OCI-LY1 (cell line): Measurements from ENCODE around the gene OTOL1.

Experiments used
- CTCF ChIP-seq: fragments of 200-600 bp; sonication (generic), shearing (Covaris generic); IDR thresholded peaks from 2 replicates; pipeline ENCODE4 v1.5.1; 2017; ENCODE audit warnings: mild to moderate bottlenecking, antibody characterized with exemption, low read length, moderate library complexity, mixed read lengths
- EZH2 ChIP-seq: fragments of 200-600 bp; sonication (generic), shearing (Covaris generic); IDR thresholded peaks from 2 replicates; pipeline ENCODE4 v1.8.0; 2017; ENCODE audit warnings: borderline replicate concordance, mixed run types, mild to moderate bottlenecking, antibody characterized with exemption, low read length, moderate library complexity, mixed read lengths

- TF ChIP-seq CTCF (no peak), EZH2 (no peak)
Measured at GRCh38 chr3:161531930-161532329, 35.3 kb downstream of the OTOL1 start.
